Fibroblast of skin of right biceps (primary cell): Measurements from ENCODE around the gene TRMU.

Experiments used
- DNase-seq: peaks from one replicate; pipeline ENCODE4 v3.0.0-alpha.2; 2013

TRMU gene

DNA sequence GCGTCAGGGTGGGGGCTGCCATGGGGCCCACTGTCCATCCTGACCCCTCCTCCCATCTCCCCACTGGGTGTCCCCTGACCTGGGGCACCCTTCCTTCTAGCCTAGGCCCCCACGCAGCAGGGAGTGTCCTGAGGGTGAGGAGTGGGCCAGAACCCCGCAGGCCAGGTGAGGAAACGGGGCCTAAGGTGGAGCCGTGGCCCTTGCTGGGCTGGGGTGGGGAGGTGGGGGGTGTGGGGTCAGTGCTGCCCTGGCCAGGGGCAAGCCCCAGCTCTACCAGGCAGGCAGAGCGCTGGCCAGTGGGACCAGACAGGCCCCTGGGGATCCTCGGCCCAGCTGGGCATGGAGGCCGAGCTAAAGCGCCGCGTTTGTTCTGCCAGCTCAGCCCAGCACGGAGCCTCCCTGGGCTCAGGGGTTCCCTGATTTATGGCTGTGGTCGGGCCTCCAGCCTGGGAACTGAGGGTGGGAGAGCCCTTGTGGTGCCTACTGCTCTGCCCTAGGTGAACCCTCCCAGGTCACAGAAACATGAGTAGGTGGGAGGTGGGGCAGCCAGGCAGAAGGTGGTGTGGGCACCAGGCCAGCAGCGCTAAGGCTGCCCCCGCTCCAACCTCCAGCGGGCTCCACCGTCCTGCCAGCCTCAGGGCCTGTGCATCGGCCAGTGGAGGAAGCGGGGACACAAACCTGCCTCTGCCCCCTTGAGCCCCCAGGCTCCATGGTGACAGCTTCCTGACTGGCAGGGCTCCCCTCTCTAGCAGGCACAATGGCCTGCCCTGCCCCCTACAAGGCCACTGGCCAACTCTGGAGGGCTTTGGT, 22.4 kb downstream of the TRMU start:
- no peak for DNase-seq

DNA sequence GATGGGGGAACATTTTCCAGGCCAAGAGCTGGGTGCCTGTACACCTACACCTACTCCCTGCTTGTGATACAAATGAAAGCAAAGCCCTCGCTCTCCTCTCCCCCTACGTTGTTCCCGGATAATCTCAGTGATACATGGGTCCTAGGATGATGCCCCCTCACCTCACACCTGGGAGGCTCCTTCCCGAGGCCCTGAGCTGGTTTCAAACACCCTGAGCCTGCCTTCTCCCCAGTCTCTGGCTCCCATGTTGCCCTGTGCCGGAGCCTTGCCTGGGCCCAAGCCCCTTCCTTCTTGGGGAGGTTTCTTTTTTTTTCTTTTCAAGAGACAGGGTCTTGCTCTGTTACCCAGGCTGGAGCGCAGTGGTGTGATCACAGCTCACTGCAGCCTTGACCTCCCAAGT, 23.3 kb downstream of the TRMU start:
- no peak for DNase-seq

DNA sequence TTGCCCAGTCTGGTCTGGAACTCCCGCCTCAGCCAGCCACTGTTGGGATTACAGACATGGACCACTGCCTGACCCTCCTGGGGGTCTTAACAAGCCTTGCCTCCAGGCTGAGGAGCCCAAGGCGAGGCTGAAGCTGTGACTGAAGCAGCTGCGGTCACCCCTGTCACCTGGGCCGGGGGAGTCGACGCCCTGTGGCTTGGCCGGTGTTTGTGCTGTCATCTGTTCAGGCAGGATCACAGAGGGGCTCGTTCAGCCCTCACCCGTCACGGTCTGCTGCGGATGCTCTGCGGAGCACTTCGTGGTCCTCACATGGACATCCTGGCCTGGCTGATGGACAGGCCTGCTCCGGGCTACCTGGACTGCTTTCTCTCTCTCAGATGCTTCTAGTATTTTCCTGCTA, 23.8 kb downstream of the TRMU start:
- no peak for DNase-seq

DNA sequence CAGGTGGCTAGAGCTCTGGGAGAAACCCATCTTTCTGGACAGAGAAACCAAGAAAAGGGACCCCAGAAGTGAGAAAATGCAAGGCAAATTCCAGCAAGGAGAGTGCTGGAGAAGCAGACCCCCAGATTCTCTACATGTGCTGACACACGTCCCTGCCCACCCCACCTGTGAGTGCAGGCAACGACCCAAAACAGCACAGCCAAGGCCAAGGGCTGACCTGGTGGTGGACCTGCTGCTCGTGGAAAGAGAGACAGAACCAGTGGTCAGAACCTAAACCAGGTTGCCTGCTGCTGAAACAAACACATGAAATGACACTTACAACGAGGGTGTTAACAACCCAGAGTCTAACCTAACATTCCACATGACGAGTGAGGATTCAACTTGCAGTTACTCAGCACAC, 24.6 kb downstream of the TRMU start:
- DNase-seq: no peak

DNA sequence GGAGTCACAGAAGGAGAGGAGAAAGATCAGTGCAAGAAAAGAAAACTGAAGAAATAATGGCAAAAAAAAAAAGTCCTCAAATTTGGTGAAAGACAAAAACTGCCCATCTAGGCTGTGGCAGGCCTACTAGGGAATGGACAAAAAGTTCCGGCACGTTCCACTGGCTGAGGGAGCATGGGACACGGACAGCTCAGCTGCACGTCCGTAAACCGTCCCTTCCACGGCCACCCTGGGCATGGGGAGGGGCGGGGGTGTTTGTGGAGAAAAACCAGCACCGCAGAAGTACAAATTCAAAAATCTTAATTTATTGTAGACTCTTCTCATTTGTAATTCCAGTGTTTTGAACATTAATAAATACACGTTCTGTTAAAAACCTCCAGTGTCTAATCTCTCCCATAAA, 25.4 kb downstream of the TRMU start:
- DNase-seq: no peak

DNA sequence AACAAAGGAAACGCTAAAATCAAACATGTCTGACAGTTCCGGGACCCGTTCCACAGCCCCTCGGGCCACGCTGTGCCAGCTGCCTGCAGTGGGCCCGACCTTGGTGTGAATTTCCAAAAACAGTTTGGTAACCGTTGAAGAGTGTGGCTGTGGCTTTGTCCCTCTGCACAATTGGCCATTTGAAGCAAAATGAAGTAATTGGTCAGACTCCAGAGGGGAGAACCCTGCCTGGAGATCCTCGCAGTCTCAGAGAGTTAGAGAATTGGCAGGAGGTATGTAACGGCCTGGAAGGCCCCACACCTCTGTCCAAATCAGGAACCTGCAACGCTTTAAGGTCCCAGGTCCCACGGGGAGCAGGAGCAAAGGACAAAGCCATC, 26.3 kb downstream of the TRMU start:
- no peak for DNase-seq

DNA sequence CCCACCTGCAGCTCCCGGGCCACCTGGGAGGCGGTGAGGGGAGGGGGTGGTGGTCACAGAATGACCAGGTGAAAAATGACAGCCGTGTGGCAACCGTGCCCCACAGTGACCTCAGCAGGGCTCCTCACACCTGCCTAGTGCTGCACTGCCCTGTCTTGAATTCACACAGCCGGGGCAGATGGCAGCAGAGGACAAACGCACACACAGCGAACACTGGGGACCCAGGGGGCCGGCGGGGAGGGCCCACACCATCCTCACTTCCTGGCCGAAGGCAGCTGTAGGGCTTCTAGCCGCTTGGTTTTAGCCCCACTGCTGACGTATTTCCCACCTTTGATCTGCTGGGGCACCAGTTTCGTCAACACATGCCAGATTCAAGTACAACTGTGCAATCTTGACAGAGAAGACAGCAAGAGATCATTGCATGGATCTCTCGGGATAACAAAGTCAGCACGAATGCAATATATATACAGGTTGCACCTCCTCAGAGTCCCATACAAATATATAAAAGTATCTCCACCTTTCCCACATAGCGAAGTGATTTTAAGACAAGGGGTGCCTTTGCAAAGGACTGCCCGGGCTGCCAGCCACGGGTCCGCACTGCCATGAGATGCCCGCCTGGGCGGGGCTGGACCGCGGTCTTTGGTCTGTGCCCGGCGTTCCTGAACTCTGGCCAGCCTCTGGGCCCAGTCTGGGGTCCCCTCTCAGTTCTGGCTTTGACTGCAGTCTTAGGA, 26.9 kb downstream of the TRMU start:
- no peak for DNase-seq

DNA sequence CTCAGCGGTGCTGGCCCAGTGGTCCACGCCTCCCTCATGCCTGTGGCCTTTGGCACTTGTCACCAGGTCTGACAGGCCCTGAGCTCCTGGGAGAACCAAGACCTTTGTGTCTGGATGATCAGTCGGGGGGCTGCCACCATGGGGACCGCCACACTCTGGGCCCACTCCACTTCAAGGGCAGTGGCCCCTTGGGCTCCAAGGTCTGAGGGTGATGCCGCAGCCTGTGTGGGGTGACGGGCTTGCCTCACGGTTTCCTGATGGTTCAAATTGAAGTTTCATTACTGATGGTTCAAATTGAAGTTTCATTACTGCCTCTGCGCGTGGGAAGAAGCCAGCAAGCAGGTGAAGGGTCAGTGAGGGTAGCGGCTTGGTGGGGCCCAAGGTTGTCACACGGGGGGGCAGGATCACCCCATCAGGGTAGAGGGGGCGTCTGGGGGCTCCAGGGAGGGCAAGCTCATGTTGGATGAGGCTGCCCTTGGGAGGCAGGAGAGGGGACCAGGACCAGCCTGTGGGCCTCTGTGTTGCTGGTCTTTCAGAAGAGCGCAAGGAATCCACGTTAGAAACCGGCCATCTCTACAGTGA, 27.5 kb downstream of the TRMU start:
- DNase-seq: no peak

DNA sequence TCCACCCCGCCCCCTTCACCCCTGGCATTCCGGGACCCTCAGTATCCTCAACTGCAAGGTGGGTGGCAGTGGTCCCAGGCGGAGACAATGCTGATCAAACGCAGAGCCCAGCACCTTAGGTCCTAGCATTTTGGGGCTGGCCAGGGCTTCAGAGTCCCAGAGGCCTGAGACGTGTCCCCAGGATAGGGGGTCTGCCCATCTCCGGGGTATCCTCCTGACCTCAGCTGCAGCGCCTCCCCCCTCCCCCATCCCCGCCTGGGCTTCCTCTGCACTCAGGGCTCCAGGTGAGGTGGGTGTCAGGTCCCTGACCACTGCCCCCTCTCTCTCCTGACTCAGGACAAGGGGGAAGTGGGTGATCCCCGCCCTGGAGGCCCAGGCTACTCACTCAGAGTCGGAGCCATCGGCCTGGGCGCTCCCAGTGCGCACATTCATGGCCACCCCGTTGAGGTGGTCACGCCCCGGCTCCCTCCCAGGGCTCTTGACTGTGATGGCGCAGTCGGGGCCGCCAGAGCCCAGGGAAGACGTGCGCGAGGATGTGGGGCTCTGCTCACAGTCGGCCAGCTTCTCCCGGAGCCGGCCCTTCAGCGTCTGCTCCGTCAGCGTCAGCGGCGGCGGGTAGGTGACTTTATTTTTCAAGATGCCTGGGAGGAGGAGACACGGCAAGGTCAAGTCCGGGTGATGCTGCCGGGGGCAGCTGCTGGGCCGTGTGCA, 28.3 kb downstream of the TRMU start:
- no peak for DNase-seq

DNA sequence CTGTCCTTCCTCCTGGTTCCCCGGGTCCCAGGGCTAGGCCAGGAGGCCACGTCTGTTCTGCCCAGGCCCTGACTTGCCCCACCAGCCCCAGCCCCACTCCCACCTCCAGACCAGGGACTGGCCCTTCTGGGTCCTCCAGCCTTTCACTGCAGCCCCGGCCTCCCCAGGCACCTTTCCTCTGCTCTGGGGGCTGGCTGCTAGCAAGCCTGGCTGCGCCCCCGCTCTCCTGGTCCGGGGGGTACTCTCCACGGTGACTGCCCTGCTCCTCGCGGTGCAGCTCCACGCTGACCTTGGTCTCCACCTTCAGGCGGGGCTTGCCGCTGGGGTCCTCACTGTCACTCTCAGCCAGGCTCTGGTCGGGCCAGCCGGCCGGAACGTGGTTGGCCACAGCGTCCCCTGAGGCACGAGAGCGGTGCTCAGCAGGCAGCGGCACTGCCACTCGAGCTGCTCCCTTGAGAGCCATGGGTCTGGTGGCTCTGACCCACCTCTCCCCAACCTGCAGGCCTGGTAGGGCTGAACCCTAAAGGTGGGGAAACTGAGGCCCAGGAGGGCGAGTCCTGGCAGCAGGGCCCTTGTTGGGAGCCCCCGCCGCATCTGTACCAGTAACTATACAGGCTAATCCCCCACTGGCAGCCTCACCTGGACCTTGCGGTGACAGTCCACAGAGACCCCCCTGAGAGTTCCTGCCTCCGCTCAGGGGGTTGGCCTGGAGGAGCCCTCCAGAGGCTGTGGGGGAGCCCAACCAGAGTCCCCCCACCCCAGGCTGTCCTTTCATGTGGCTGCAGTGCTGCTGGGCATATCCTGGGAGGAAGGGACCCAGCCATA, 29.0 kb downstream of the TRMU start:
- DNase-seq: no peak

DNA sequence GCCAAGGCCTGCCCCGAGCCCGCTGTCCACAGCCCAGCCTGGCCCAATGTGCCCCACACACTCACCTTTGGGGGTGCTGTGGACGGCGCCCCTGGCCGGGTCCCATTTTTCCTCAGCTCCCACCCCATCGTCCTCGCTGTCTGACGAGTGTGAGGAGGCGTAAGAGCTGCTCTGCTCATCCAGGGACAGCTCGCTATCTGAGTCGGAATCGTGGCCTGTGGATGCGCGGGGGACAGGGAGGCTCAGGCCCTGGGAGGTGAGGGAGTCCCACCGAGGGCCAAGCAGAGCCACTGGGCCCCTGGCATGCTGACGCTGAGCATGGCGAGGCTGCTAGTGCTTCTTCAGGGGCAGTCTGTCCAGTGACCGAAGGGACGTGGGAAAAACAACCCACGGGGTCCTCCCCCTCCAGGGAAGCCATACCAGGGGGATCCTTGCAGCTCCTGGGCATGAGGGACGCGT, 29.7 kb downstream of the TRMU start:
- DNase-seq: no peak

DNA sequence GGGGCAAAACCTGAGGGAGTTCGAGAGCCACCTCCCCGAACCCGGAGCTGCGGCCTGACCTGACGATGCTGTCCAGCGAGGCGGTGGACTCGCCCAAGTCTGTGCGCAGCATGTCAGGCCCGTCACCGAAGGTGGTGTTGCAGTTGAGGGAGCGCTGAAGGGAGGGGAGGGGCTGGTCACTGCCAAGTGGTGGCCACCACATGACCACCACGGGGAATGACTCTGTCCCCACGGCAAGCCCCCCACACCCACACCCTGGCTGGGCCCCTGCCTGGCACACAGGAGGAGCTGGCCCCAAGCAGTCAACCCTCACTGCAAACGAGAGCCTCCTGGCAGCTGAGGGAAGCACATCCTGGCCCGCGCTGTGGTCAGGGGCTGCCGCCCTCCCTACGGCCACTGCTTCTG, 30.8 kb downstream of the TRMU start:
- no peak for DNase-seq

DNA sequence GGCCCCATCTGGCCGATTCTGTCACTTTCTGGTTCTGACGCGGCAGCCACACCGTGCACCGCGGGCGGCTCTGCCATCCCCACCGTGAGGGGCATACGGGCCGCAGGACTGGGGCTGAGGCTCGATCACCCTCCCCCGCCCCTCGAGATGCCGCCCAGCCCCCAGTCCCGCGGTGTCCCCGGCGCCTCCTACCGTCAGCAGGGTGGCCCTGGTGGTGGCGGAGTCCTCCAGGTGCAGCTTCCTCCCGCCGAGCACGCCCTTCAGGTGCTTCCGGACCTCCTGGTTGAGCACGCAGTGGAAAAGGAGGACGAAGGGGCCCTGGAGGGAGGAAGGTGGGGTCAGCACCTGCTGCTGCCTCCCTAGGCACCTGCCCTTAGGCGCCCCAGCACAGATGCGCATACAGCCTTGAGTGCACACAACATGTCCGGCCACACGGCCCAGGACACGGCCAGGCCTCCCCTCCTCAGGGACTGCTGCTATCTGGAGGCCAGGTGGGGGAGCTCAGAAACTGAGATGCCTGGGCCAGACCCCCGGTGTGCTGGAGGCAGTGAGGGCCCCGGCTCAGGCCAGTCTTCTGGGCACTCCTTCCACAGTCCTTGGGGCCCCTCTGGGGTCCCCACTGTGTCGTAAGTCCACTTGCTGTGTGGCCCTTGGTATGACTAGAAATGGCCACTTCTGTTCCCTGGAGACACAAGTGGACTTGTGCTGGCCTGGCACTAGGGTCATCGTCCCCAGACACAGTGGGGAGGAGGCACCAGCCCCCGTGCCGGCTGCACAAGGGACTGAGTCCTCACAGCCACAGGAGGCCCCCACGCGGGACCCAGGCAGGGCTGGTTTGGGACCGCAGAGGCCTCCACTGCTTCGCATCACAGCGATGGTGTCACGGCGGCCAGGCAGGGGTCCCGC, 31.5 kb downstream of the TRMU start:
- DNase-seq: no peak

DNA sequence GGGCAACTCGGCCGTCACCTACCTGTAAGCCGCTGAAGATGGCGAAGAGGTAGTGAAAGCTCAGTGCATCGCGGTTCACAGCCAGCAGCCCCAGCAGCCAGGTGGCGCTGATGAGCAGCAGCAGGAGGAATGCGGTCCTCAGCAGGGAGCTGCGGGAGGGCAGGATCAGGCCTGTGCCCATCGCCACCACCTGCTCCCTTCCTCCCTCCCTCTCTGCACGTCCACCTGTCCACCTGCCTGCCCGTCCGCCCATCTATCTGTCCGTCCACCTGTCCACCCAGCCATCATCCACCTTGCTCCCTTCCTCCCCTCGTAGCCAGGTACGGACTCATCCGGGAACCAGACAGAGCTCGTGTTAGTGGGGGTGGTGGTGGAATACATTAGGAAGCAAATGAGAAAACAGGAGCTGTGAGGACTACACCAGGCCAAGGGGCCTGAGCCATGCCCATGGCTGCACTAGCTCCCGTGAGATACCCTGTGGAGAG, 32.2 kb downstream of the TRMU start:
- peak; percentile 22 for DNase-seq

DNA sequence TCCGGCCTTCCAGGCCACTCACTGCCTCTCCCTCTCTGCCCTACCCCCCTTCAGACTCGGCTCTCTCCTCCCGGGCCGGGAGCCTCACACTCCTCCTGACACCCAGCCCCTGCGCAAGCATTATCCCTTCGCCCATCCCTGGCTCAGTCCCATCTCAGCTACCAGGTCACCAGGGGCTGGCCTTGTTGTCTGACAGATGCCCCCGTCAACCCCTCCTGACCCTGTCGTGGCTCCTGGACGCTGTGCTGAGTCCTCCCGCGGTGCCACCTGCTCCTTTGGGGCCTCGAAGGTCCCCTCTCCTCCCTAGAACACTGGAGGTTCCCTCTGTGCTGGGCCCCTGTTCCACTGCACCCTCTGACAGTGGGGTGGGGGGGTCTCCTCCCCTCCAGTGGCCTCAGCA, 32.9 kb downstream of the TRMU start:
- no peak for DNase-seq

DNA sequence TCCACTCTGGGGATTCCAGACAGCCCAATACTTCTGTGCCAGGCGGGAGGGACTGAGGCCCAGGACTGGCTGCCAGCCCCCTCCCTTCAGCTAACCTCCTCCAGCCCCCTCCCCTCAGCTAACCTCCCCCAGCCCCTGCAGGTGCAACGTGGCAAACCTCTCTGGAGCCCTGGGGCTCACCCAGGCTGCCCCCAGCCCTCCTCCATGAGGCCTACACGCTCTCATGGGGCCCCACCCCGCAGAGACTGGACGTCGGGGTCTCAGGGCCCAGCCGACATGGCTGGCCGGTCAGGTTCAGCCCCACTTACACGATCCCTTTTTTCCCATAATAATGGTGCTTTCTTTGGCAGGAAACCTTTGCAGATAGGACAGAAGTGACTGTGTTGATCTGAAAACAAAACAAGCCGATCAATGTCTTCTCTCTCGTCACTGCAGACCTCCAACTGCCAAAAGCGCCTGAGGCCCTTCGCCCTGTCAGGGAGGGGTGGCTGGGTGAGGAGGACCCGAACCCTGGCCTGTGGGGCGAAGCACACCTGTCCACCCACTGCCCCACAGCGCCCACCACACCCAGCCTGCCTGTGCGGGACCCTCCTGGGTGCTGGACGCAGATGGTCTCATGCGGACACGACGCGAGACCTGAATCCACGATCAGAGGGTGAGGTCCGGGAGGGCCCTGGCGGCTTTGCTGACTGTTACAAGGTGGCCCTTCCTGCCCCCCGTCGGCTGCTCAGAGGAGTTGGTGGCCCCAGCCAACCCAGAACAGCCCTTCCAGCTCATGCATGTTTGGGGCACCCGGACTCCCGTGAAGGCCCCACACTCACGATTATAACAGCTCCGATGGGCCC, 33.6 kb downstream of the TRMU start:
- DNase-seq: no peak

DNA sequence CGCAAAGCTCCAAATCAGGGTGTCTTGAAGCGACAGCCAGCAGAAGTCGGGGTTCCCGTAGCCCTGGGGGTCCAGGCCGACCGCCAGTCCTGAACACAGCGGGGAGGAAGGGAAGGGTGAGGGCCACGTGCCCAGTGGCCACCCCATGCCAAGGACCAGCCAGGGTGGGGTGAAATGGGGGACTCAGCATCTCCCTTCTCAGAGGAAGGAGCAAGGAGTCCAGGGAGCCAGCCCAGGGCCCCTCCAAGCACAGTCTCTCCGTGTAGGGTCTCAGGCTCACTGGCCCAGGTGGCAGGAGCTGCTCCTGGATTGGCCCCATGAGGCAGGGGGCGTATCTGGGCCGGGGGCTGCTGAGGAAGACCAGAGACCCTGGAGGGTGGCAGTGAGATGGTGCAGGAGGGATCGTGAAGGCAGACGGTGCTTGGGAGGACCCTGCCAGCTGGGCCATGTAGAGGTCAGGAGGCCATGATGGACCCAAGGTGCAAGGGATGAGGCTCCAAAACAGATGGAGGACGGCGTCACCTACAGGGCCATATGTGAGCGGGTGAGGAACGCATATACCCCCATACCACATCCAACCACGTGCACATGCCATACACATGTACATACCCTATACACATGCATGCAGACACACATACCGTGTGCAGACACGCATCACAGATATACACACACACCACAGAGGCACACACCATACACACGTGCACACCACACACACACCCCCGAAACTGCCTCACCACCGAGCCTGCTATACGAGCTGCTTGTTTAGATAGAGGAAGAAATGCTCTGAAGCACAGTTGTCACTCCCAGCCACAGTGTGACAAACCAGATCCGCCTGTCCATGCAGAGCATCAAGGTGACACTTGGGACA, 34.4 kb downstream of the TRMU start:
- DNase-seq: no peak

DNA sequence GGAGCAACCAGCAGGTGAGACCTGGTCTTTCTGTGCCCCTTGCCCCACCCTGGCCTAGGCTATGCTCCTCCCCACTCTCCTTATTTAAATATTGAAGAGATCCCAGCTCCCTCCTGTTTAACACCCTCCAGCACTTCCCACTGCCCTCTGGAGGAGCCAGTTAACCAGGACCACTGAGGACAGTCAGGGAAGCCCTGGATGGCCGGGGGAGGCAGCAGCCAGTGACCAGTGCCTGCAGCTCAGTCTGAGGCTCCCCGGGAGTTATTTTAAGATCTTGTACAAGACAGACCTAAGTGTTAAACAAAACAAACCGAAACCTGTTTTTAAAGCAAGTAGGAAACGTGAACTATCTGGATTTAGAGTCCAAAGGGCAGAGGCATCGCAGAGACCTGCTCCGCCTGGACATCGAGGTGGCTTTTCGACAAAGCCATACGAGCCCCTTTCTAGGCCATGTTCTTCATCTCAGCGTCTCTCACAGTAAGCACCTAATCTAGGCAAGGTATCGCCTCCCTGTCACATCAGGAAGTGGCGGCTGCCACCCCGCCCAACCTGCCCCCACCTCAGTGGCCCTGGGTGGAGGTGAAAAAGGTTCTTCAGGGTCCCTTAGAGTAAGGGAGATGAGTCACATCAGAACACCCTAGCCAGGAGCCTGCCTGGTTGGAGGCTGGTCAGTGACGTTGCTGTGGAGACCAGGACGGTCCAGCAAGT, 35.2 kb downstream of the TRMU start:
- no peak for DNase-seq
